ENCODE results near the gene RIMS1. TPM values are rescaled to one million over a fixed set of nuclear protein-coding genes. Genes with fewer than 3 reads are reported as not detected.
"Not testable (repeated sequence)": the region's sequence is repeated elsewhere in the genome, so short reads cannot be mapped to it uniquely, and the experiment has no call there.

RIMS1 gene
- total RNA-seq, 1 donor from 2014 or later, result 2.2 TPM

- Histone ChIP-seq H3K27me3 (ENCODE audit: insufficient read depth, low read length) (no peaks in the 10 kb centered on the region), H3K9me3 (ENCODE audit: insufficient read depth, low read depth, low read length) (no peaks in the 10 kb centered on the region), H3K79me2 (ENCODE audit: insufficient read depth, low read length) (no peaks in the 10 kb centered on the region), H2AFZ (ENCODE audit: low read depth, low read length) (no peak overlapping the region), H3K4me3 (ENCODE audit: insufficient read depth, low read depth, low read length) (no peak overlapping the region), H3K36me3 (ENCODE audit: insufficient read depth, low read length) (no peaks in the 10 kb centered on the region), H4K20me1 (ENCODE audit: insufficient read depth, low read length) (no peaks in the 10 kb centered on the region), H3K4me1 (ENCODE audit: insufficient read depth, low read length) (no peaks in the 10 kb centered on the region), H3K9ac (ENCODE audit: low read length) (no peak overlapping the region), H3K27ac (ENCODE audit: low read depth, low read length) (no peak overlapping the region), H3K4me2 (ENCODE audit: low read length) (no peak overlapping the region)
- no peak for DNase-seq (ENCODE audit: low read depth)
- H3K4me3 Mint-ChIP-seq (ENCODE audit: unreplicated experiment), result no peak overlapping the region
- H3K36me3 Mint-ChIP-seq (ENCODE audit: low read depth, unreplicated experiment), result no peaks in the 10 kb centered on the region
- H3K9me3 Mint-ChIP-seq (ENCODE audit: unreplicated experiment), result no peaks in the 10 kb centered on the region
- no peak overlapping the region for H3K27ac Mint-ChIP-seq (ENCODE audit: unreplicated experiment)
- H3K27me3 Mint-ChIP-seq (ENCODE audit: low read depth, unreplicated experiment), result no peaks in the 10 kb centered on the region
- no peaks in the 10 kb centered on the region for H3K4me1 Mint-ChIP-seq (ENCODE audit: low read depth, unreplicated experiment)
- TF ChIP-seq CTCF (IDR thresholded peaks at IDR 0.05; ENCODE audit: insufficient read depth, low read depth, low read length), result no peak
- no peak for TF ChIP-seq EZH2 (IDR thresholded peaks at IDR 0.05; ENCODE audit: insufficient read depth, low read length)
- no peak for FAIRE-seq
Measured at GRCh38 chr6:71994705-71995271, 108.4 kb downstream of the RIMS1 start.

GRCh38 chr6:71997341-71997740 is 111.0 kb downstream of the RIMS1 start:
- Histone ChIP-seq H3K9me3 (ENCODE audit: insufficient read depth, low read depth, low read length) (no peaks in the 10 kb centered on the region), H3K9ac (ENCODE audit: low read length) (no peak overlapping the region), H3K79me2 (ENCODE audit: insufficient read depth, low read length) (no peaks in the 10 kb centered on the region), H3K27me3 (ENCODE audit: insufficient read depth, low read length) (no peaks in the 10 kb centered on the region), H3K4me1 (ENCODE audit: insufficient read depth, low read length) (no peaks in the 10 kb centered on the region), H3K4me3 (ENCODE audit: insufficient read depth, low read depth, low read length) (no peak overlapping the region), H2AFZ (ENCODE audit: low read depth, low read length) (no peak overlapping the region), H3K36me3 (ENCODE audit: insufficient read depth, low read length) (no peaks in the 10 kb centered on the region), H4K20me1 (ENCODE audit: insufficient read depth, low read length) (no peaks in the 10 kb centered on the region), H3K27ac (ENCODE audit: low read depth, low read length) (no peak overlapping the region), H3K4me2 (ENCODE audit: low read length) (no peak overlapping the region)
- no peak for TF ChIP-seq CTCF (IDR thresholded peaks at IDR 0.05; ENCODE audit: insufficient read depth, low read depth, low read length)
- TF ChIP-seq EZH2 (IDR thresholded peaks at IDR 0.05; ENCODE audit: insufficient read depth, low read length), result no peak
- H3K36me3 Mint-ChIP-seq (ENCODE audit: low read depth, unreplicated experiment), result no peaks in the 10 kb centered on the region
- DNase-seq (ENCODE audit: low read depth) (no peak), FAIRE-seq (no peak)
- H3K27ac Mint-ChIP-seq (ENCODE audit: unreplicated experiment), result no peak overlapping the region
- no peaks in the 10 kb centered on the region for H3K9me3 Mint-ChIP-seq (ENCODE audit: unreplicated experiment)
- no peaks in the 10 kb centered on the region for H3K4me1 Mint-ChIP-seq (ENCODE audit: low read depth, unreplicated experiment)
- no peaks in the 10 kb centered on the region for H3K27me3 Mint-ChIP-seq (ENCODE audit: low read depth, unreplicated experiment)
- no peak overlapping the region for H3K4me3 Mint-ChIP-seq (ENCODE audit: unreplicated experiment)

GRCh38 chr6:72002415-72002814 is 116.1 kb downstream of the RIMS1 start:
- Histone ChIP-seq H2AFZ (ENCODE audit: low read depth, low read length) (no peak overlapping the region), H3K4me3 (ENCODE audit: insufficient read depth, low read depth, low read length) (no peak overlapping the region), H4K20me1 (ENCODE audit: insufficient read depth, low read length) (no peaks in the 10 kb centered on the region), H3K9ac (ENCODE audit: low read length) (no peak overlapping the region), H3K9me3 (ENCODE audit: insufficient read depth, low read depth, low read length) (no peaks in the 10 kb centered on the region), H3K36me3 (ENCODE audit: insufficient read depth, low read length) (no peaks in the 10 kb centered on the region), H3K4me1 (ENCODE audit: insufficient read depth, low read length) (no peaks in the 10 kb centered on the region), H3K4me2 (ENCODE audit: low read length) (no peak overlapping the region), H3K27ac (ENCODE audit: low read depth, low read length) (no peak overlapping the region), H3K27me3 (ENCODE audit: insufficient read depth, low read length) (no peaks in the 10 kb centered on the region), H3K79me2 (ENCODE audit: insufficient read depth, low read length) (no peaks in the 10 kb centered on the region)
- Mint-ChIP-seq H3K9me3 (ENCODE audit: unreplicated experiment) (peaks cover 7% of the 10 kb centered on the region), H3K36me3 (ENCODE audit: low read depth, unreplicated experiment) (no peaks in the 10 kb centered on the region), H3K27me3 (ENCODE audit: low read depth, unreplicated experiment) (no peaks in the 10 kb centered on the region), H3K4me1 (ENCODE audit: low read depth, unreplicated experiment) (no peaks in the 10 kb centered on the region), H3K4me3 (ENCODE audit: unreplicated experiment) (no peak overlapping the region), H3K27ac (ENCODE audit: unreplicated experiment) (no peak overlapping the region)
- DNase-seq (ENCODE audit: low read depth) (no peak), FAIRE-seq (no peak)
- no peak for TF ChIP-seq EZH2 (IDR thresholded peaks at IDR 0.05; ENCODE audit: insufficient read depth, low read length)
- TF ChIP-seq CTCF (IDR thresholded peaks at IDR 0.05; ENCODE audit: insufficient read depth, low read depth, low read length), result no peak

GRCh38 chr6:72006591-72006990 is 120.2 kb downstream of the RIMS1 start:
- H3K27ac ChIP-seq (ENCODE audit: low read depth, low read length); FAIRE-seq; DNase-seq (ENCODE audit: low read depth); H3K9ac ChIP-seq (ENCODE audit: low read length); H3K4me1 Mint-ChIP-seq (ENCODE audit: low read depth, unreplicated experiment); H3K36me3 ChIP-seq (ENCODE audit: insufficient read depth, low read length); H3K27me3 ChIP-seq (ENCODE audit: insufficient read depth, low read length); H3K4me3 ChIP-seq (ENCODE audit: insufficient read depth, low read depth, low read length); H2AFZ ChIP-seq (ENCODE audit: low read depth, low read length); H3K4me2 ChIP-seq (ENCODE audit: low read length); H3K27me3 Mint-ChIP-seq (ENCODE audit: low read depth, unreplicated experiment); H3K36me3 Mint-ChIP-seq (ENCODE audit: low read depth, unreplicated experiment); H3K27ac Mint-ChIP-seq (ENCODE audit: unreplicated experiment); H4K20me1 ChIP-seq (ENCODE audit: insufficient read depth, low read length); H3K79me2 ChIP-seq (ENCODE audit: insufficient read depth, low read length); H3K4me1 ChIP-seq (ENCODE audit: insufficient read depth, low read length); H3K9me3 ChIP-seq (ENCODE audit: insufficient read depth, low read depth, low read length); H3K4me3 Mint-ChIP-seq (ENCODE audit: unreplicated experiment); H3K9me3 Mint-ChIP-seq (ENCODE audit: unreplicated experiment): not testable (repeated sequence)

Measured in astrocyte (in vitro differentiated cells and primary cell).